ENCODE results near the gene AMACR. TPM values are rescaled to one million over a fixed set of nuclear protein-coding genes. Genes with fewer than 3 reads are reported as not detected.

AMACR gene
- total RNA-seq, 1 donor from 2014 or later: 6.0 TPM

DNA sequence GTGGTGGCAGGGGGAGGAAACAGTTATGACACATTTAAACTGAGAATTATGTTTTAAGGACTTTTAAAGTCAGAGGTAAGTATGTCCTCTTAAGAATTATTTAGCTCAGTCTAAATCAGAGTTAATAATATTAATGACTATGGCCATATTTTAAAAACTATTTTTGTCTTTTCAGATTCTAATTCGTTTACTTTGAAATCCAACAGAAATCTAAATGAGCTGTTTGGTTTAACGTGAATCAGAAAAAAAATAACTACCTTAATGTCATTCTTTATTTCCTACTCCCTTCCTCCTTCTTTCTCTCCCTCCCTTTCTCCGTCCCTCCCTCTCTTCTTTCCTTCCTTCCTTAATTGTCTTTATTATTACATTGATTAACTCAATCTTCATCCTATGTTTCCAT is 20.5 kb upstream of the AMACR start:
- Mint-ChIP-seq H3K9me3 (no peaks in the 10 kb centered on the region), H3K27ac (no peak overlapping the region), H3K36me3 (ENCODE audit: low read depth) (peaks cover 57% of the 10 kb centered on the region), H3K4me1 (no peaks in the 10 kb centered on the region), H3K27me3 (no peaks in the 10 kb centered on the region), H3K4me3 (no peak overlapping the region)
- CTCF ChIA-PET: interaction anchor here (1.1 kb wide), 1 partner anchor 31 kb away, joined by 3 read pairs; no protein-coding TSS in a partner anchor
- POLR2A ChIA-PET: no interaction called here
- TF ChIP-seq, protein P1, sequence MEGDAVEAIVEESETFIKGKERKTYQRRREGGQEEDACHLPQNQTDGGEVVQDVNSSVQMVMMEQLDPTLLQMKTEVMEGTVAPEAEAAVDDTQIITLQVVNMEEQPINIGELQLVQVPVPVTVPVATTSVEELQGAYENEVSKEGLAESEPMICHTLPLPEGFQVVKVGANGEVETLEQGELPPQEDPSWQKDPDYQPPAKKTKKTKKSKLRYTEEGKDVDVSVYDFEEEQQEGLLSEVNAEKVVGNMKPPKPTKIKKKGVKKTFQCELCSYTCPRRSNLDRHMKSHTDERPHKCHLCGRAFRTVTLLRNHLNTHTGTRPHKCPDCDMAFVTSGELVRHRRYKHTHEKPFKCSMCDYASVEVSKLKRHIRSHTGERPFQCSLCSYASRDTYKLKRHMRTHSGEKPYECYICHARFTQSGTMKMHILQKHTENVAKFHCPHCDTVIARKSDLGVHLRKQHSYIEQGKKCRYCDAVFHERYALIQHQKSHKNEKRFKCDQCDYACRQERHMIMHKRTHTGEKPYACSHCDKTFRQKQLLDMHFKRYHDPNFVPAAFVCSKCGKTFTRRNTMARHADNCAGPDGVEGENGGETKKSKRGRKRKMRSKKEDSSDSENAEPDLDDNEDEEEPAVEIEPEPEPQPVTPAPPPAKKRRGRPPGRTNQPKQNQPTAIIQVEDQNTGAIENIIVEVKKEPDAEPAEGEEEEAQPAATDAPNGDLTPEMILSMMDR (IDR thresholded peaks at IDR 0.05): no peak
- DNase-seq (no peak), ATAC-seq (ENCODE audit: low read depth) (no peak)
- intact Hi-C loops (cut with micrococcal nuclease): no loop called here

DNA sequence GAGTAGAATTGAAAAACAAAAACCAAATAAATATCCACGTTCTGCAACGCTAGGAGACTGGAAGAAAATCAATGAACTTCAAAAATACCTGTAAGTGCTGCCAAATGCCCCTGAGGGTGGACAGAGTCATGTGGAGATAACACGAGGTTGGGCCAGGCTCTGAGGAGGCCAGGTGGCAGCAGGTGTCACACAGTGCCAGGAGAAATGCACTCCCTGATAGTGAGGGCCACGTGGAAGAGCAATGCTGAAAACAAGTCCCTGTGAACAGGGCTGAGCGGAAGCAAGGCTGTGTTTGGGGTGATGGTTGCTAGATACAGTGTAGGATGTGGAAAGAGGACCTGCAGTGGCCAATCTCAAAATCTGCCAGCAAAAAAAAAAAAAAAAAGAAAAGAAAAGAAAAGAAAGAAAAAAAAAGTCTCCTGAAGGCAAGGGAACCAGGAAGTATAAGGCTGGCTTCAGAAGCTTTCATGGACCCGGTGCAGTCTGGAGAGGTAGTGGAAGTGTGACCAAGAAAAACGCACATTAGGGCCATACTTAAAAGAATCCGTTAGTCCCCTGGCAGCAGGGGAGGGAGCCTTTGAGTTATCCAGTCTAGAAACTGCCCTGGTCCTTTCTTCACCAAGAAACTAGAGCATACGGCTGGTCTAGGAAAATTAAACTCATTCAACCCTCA is 18.4 kb upstream of the AMACR start:
- POLR2A ChIA-PET: no interaction called here
- DNase-seq (no peak), ATAC-seq (ENCODE audit: low read depth) (no peak)
- H3K27me3 Mint-ChIP-seq: no peaks in the 10 kb centered on the region
- intact Hi-C loops (cut with micrococcal nuclease): no loop called here
- no peak overlapping the region for H3K4me3 Mint-ChIP-seq
- TF ChIP-seq, protein P1 (IDR thresholded peaks at IDR 0.05): no peak
- peaks cover 60% of the 10 kb centered on the region for H3K36me3 Mint-ChIP-seq (ENCODE audit: low read depth)
- H3K9me3 Mint-ChIP-seq: no peaks in the 10 kb centered on the region
- no peaks in the 10 kb centered on the region for H3K4me1 Mint-ChIP-seq
- CTCF ChIA-PET: no interaction called here
- no peak overlapping the region for H3K27ac Mint-ChIP-seq

DNA sequence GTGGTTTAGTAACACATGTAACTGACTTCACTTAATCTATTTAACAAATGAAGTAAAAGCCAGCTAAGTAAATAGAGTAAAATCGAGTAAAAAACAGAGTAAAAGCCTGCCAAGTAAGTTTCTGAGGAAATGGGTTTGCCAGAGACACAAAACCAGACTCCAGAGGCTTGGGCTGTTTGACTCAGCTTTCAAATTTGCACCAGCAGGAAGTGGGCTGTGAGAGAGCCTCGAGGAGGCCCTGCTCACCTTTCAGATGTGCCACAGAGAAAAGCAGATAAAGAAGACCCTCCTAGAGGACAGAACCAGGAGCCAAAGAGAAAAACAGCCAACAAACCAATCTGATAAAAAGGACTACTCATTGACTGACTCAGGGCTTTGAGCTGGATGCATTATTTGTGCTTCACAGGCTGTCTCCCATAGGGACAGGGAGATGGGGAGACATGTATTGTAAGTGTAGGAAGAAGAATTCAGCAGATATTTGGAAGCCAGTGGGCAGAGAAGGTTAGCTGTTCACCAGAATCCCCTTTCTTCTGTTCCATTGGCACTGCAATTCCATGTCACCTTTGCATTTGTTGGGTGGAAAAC is 14.4 kb upstream of the AMACR start:
- TF ChIP-seq, protein P1 (IDR thresholded peaks at IDR 0.05): no peak
- ATAC-seq (ENCODE audit: low read depth): no peak
- peaks cover 55% of the 10 kb centered on the region for H3K36me3 Mint-ChIP-seq (ENCODE audit: low read depth)
- H3K27me3 Mint-ChIP-seq: no peaks in the 10 kb centered on the region
- no peaks in the 10 kb centered on the region for H3K4me1 Mint-ChIP-seq
- intact Hi-C loops (cut with micrococcal nuclease): no loop called here
- CTCF ChIA-PET: interaction anchor here (1.1 kb wide), 1 partner anchor 25 kb away, joined by 3 read pairs; no protein-coding TSS in a partner anchor
- H3K4me3 Mint-ChIP-seq: no peak overlapping the region
- POLR2A ChIA-PET: no interaction called here
- H3K9me3 Mint-ChIP-seq: no peaks in the 10 kb centered on the region
- H3K27ac Mint-ChIP-seq: no peak overlapping the region
- DNase-seq: no peak

DNA sequence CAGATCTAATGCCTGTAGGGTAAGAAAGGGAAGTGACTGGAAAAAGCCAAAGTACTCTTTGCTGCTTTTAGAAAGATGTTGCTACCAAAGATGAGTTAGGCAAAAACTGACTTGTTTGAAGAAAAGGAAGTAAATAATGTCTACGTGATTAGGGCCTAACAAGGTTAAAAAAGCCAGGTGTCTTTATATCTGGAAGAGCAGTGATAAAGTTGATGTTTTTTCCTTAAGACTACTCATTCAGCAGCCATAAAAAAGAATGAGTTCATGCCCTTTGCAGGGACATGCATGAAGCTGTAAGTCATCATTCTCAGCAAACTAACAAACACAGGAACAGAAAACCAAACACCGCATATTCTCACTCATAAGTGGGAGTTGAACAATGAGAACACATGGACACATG is 13.5 kb upstream of the AMACR start:
- Mint-ChIP-seq H3K36me3 (ENCODE audit: low read depth) (peaks cover 51% of the 10 kb centered on the region), H3K9me3 (no peaks in the 10 kb centered on the region), H3K4me1 (no peaks in the 10 kb centered on the region), H3K4me3 (no peak overlapping the region), H3K27ac (no peak overlapping the region), H3K27me3 (no peaks in the 10 kb centered on the region)
- POLR2A ChIA-PET: no interaction called here
- CTCF ChIA-PET: no interaction called here
- ATAC-seq (ENCODE audit: low read depth) (no peak), DNase-seq (no peak)
- TF ChIP-seq, protein P1 (IDR thresholded peaks at IDR 0.05): no peak
- intact Hi-C loops (cut with micrococcal nuclease): no loop called here

DNA sequence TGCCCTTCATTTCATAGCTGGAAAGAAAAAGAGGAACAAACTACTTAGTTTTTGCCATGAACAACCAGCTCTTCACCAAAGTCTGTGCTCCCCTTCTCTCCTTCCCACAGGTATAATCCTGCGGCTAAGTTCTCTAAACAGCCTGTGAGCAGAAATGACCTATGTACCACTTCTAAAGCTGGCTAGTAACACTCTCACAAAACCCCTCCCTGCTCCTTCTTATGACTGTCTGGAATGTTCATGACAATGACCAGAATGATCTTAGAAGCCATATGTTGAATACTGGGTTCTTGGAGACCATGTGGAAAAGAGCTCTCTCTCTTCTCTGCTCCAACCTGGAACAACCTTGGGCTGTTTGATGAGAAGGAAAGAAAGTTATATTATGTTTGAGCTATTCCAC is 12.9 kb upstream of the AMACR start:
- peaks cover 46% of the 10 kb centered on the region for H3K36me3 Mint-ChIP-seq (ENCODE audit: low read depth)
- H3K4me1 Mint-ChIP-seq: no peaks in the 10 kb centered on the region
- no peaks in the 10 kb centered on the region for H3K9me3 Mint-ChIP-seq
- DNase-seq: no peak
- H3K27ac Mint-ChIP-seq: no peak overlapping the region
- POLR2A ChIA-PET: no interaction called here
- intact Hi-C loops (cut with micrococcal nuclease): no loop called here
- no peaks in the 10 kb centered on the region for H3K27me3 Mint-ChIP-seq
- H3K4me3 Mint-ChIP-seq: no peak overlapping the region
- no peak for ATAC-seq (ENCODE audit: low read depth)
- TF ChIP-seq, protein P1 (IDR thresholded peaks at IDR 0.05): no peak
- CTCF ChIA-PET: no interaction called here

Measured in activated B cell treated with CpG ODN at 0.5 μM for 24 hours (primary cell).